Bronchial smooth muscle cell (primary cell): ENCODE data around the gene RPL15. TPM values are rescaled to one million over a fixed set of nuclear protein-coding genes. Genes with fewer than 3 reads are reported as not detected.

Source experiments
- total RNA-seq: library from RNA; depleted of rRNA; stranded (reverse); fragments of >200 nt; gene quantifications from 2 replicates; pipeline ENCODE4 v1.2.1, GENCODE V29; 2014

The RPL15 gene
- total RNA-seq, result 2,108 and 2,429 TPM in 2 replicates

DNA sequence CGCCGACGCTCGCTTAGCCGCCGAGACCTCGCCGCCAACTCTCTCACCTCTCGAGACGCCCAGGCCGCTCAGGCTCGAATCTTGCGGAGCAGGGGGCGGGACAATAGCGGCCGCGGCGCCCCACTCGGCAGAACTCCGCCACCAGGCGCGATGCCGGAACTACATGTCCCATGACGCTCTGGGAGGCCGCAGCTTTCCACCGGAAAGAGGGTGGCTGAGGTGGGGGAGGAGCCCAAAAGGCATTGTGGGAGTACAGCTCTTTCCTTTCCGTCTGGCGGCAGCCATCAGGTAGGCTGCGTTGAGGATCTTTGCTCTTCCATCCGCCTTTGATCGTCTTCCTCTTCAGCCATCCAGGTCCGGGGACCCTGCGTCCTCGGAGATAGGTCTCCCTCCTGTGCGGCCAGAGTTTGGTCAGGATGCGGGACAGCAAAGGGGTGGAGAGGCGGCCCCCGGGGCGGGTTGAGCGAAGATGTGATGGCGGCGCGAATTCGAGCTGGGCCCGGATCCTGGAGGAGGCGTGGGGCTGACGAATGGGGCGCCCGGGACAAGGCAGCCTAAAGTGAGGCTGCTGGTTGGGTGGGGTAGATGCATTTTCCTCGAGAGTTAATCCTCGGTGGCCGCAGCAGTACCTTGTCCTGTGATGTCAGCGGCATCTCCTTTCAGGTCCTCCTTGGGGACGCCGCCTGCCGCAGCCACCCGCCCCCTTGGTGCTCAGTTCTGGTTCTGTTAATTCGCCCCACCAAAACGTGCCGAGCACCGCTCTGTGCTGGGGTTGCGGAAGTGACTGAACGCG, at the start of gene RPL15, which contains the start of gene NKIRAS1:
RPL15 (plus strand) TSS at position 247 of the 793 bp plus-strand sequence. CDS start 728 bp downstream, outside the sequence.
NKIRAS1 (minus strand) TSS at position 105 of the 793 bp plus-strand sequence. CDS start 6,086 bp downstream, outside the sequence.

GRCh38 chr3:23944861-23945662, 28.1 kb downstream of the RPL15 start, which contains the start of gene NR1D2:
NR1D2 (plus strand) TSS chr3:23945286; CDS start chr3:23945579, 293 bp downstream.

Other genes with a start within 250 kb of the RPL15 start
- 73.8 and 97.1 TPM in 2 replicates for gene UBE2E1, start 111.2 kb upstream of the RPL15 start, total RNA-seq
- 10.4 and 12.9 TPM in 2 replicates for gene NKIRAS1, start 142 bp upstream of the RPL15 start, total RNA-seq
- gene NR1D2, start 28.2 kb downstream of the RPL15 start, total RNA-seq, result 30.6 and 63.2 TPM in 2 replicates